Endothelial cell (in vitro differentiated cells): ENCODE data around the gene NGRN. TPM values are rescaled to one million over a fixed set of nuclear protein-coding genes. Genes with fewer than 3 reads are reported as not detected.

Source experiments
- DNase-seq: peaks from one replicate; pipeline ENCODE4 v3.0.0; 2021; ENCODE audit warnings: low spot score
- H3K27ac Mint-ChIP-seq: one replicate; pipeline ENCODE4 v1.8.0; 2021; ENCODE audit warnings: mixed read lengths, inconsistent platforms; ENCODE audit not compliant: unreplicated experiment
- H3K27me3 Mint-ChIP-seq: one replicate; pipeline ENCODE4 v1.8.0; 2021; ENCODE audit warnings: mild to moderate bottlenecking, moderate library complexity, mixed read lengths, inconsistent platforms; ENCODE audit not compliant: unreplicated experiment
- H3K36me3 Mint-ChIP-seq: one replicate; pipeline ENCODE4 v1.8.0; 2021; ENCODE audit warnings: mild to moderate bottlenecking, low read depth, mixed read lengths, inconsistent platforms; ENCODE audit not compliant: unreplicated experiment
- H3K4me1 Mint-ChIP-seq: one replicate; pipeline ENCODE4 v1.8.0; 2021; ENCODE audit warnings: mild to moderate bottlenecking, mixed read lengths, inconsistent platforms; ENCODE audit not compliant: unreplicated experiment
- H3K4me3 Mint-ChIP-seq: one replicate; pipeline ENCODE4 v1.8.0; 2021; ENCODE audit warnings: mild to moderate bottlenecking, mixed read lengths, inconsistent platforms; ENCODE audit not compliant: unreplicated experiment
- H3K9me3 Mint-ChIP-seq: one replicate; pipeline ENCODE4 v1.8.0; 2021; ENCODE audit warnings: mixed read lengths, inconsistent platforms; ENCODE audit not compliant: unreplicated experiment
- total RNA-seq: library from RNA; stranded (reverse); fragmentation: NEBNext Ultra II Directional; extraction: Animal tissue kit (Norgen Biotek cat#: 25700); gene quantifications from one replicate; pipeline ENCODE4 v1.2.1, GENCODE V29; 2021; ENCODE audit not compliant: unreplicated experiment
- TF ChIP-seq, protein P1 (sequence below): fragments of 200-600 bp; sonication (generic); IDR thresholded peaks from one replicate; pipeline ENCODE4 v1.5.0; 2021; ENCODE audit warnings: antibody characterized with exemption; ENCODE audit not compliant: unreplicated experiment

NGRN gene
- total RNA-seq, 1 donor from 2014 or later = 69.0 TPM

DNA sequence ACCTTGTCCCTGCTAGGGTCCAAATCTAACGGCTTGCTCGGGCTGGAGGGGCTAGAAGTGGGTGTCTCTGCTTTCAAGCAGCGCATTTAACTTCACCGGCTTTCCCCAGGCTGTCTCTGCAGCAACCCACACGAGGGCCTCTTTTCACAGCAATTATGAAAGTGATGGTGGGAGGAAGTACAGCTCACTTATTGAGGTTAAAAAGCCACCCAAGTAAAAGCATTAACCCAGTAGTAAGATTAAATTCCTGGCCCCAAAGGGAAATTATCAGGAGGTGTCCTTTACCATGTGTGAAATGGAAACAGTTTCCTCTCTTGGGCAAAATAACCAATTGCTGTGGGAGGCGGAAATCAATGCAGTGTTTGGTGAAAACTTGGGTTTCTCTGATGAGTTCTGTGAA, 41.1 kb downstream of the NGRN start:
- no peaks in the 10 kb centered on the region for H3K27me3 Mint-ChIP-seq
- H3K27ac Mint-ChIP-seq = no peak overlapping the region
- H3K4me3 Mint-ChIP-seq = no peak overlapping the region
- H3K9me3 Mint-ChIP-seq = no peaks in the 10 kb centered on the region
- DNase-seq = no peak
- no peaks in the 10 kb centered on the region for H3K36me3 Mint-ChIP-seq
- TF ChIP-seq, protein P1, sequence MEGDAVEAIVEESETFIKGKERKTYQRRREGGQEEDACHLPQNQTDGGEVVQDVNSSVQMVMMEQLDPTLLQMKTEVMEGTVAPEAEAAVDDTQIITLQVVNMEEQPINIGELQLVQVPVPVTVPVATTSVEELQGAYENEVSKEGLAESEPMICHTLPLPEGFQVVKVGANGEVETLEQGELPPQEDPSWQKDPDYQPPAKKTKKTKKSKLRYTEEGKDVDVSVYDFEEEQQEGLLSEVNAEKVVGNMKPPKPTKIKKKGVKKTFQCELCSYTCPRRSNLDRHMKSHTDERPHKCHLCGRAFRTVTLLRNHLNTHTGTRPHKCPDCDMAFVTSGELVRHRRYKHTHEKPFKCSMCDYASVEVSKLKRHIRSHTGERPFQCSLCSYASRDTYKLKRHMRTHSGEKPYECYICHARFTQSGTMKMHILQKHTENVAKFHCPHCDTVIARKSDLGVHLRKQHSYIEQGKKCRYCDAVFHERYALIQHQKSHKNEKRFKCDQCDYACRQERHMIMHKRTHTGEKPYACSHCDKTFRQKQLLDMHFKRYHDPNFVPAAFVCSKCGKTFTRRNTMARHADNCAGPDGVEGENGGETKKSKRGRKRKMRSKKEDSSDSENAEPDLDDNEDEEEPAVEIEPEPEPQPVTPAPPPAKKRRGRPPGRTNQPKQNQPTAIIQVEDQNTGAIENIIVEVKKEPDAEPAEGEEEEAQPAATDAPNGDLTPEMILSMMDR = no peak
- no peaks in the 10 kb centered on the region for H3K4me1 Mint-ChIP-seq

DNA sequence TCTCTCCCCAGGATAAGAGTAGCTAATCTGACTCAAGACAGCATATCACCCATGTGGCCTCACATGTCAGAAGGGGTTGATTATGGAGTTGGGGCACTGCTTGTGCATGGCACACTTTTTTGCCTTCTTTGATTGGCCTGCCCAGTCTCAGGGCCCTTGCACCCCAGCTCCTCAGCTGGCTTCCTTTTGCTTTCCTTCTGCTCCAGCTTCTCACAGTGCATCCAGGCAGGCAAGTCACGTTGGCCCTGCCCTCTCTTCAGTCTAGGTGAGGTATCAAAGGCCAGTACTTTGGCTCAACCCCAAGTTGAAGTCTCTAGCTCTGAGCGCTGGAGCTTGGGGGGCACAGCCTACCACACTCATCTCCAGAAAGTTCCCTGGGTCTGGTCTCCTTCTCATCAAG, 42.2 kb downstream of the NGRN start:
- no peak overlapping the region for H3K27ac Mint-ChIP-seq
- no peak overlapping the region for H3K4me3 Mint-ChIP-seq
- no peaks in the 10 kb centered on the region for H3K36me3 Mint-ChIP-seq
- TF ChIP-seq, protein P1 = no peak
- DNase-seq = no peak
- H3K9me3 Mint-ChIP-seq = no peaks in the 10 kb centered on the region
- no peaks in the 10 kb centered on the region for H3K27me3 Mint-ChIP-seq
- no peaks in the 10 kb centered on the region for H3K4me1 Mint-ChIP-seq

DNA sequence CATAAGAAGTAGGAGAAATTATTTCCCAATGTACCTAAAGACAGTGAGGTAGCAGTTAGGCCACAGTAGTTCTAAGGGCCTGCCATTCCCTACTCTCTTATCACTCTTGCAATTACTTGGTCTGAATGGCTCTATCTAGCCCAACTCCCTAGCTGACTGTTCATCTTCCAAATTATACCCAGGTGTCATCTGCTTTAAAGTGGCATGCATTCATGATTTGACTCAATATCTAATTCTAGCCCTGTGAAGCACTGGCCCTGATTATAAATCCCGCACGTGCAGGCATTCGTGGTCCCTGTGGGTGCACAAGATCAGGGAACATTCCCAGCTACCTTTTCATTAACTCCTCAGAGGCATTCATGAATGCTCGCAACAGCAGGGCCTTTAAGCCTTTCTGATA, 43.5 kb downstream of the NGRN start:
- Mint-ChIP-seq H3K4me1 (no peaks in the 10 kb centered on the region), H3K36me3 (no peaks in the 10 kb centered on the region), H3K27ac (no peak overlapping the region), H3K4me3 (no peak overlapping the region), H3K9me3 (no peaks in the 10 kb centered on the region), H3K27me3 (no peaks in the 10 kb centered on the region)
- TF ChIP-seq, protein P1 = no peak
- no peak for DNase-seq

DNA sequence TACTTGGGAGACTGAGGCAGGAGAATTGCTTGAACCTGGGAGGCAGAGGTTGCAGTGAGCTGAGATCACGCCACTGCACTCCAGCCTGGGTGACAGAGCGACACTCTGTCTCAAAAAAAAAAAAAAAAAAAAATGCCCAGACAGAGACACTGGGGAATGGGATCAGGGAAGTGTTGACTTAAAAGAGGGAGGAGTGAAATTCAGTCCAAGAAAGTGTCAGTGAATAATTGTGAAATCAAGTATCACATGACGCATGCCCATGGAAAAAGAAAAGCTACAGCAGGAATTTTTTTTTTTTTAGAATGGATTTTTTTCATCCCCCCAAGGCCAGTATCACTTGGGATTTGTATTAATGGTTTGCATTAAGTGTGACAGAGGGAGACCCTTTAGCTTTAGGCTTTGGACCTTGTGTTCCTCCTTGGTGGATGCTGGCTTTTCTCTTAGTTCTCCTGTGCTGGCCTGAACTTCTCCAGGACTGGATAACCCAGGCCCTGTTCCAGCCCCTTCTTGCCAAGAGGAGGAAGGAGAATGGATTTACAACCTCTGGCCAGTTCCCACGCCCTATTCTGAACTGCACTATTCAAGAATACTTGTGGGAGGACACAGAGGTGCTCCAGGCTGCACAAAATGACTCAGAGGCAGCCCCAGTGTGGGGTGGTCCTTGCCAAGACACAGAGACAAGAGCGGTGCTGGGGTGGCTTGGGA, 50.0 kb downstream of the NGRN start:
- Mint-ChIP-seq H3K36me3 (no peaks in the 10 kb centered on the region), H3K4me3 (no peak overlapping the region), H3K9me3 (no peaks in the 10 kb centered on the region), H3K27ac (no peak overlapping the region), H3K4me1 (no peaks in the 10 kb centered on the region), H3K27me3 (no peaks in the 10 kb centered on the region)
- TF ChIP-seq, protein P1 = no peak
- no peak for DNase-seq

DNA sequence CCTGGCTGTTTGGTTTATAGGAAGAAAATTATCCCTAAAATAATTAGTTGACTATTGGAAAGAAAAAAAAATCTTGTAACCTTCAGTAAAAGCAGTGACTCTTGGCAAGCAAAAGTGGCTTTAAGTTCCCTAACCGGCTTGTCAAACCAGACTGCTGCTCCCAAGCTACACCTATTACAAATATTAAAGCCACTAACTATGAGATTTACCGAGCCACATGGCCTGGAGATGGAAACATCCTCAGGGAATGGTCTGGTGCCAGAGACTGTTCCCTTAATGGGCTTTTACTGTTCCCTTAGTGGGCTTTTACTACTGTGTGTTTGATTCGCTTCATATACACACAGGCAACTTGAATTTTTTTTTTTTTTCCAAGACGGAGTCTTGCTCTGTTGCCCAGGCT, 50.7 kb downstream of the NGRN start:
- H3K27me3 Mint-ChIP-seq = no peaks in the 10 kb centered on the region
- H3K4me3 Mint-ChIP-seq = no peak overlapping the region
- DNase-seq = no peak
- no peaks in the 10 kb centered on the region for H3K9me3 Mint-ChIP-seq
- H3K36me3 Mint-ChIP-seq = no peaks in the 10 kb centered on the region
- no peaks in the 10 kb centered on the region for H3K4me1 Mint-ChIP-seq
- no peak overlapping the region for H3K27ac Mint-ChIP-seq
- TF ChIP-seq, protein P1 = no peak
